Epithelial cell of esophagus (primary cell): ENCODE data around the gene LIF.

Experiments
- DNase-seq: peaks from one replicate; pipeline ENCODE4 v3.0.0; 2010; ENCODE audit warnings: low read depth
- H3K4me3 ChIP-seq: 2 replicates; pipeline ENCODE4 v1.5.1; 2011; ENCODE audit warnings: mild to moderate bottlenecking, low read length, control low read depth
- CTCF ChIP-seq: IDR thresholded peaks from 2 replicates; pipeline ENCODE4 v1.5.1; 2011; ENCODE audit warnings: low read depth, mild to moderate bottlenecking, low read length, control low read depth, inconsistent platforms; ENCODE audit not compliant: insufficient read depth; ENCODE audit errors: missing control alignments

LIF gene

GRCh38 chr22:30192427-30192826 lies 54.1 kb downstream of the LIF start:
- no peak for DNase-seq
- H3K4me3 ChIP-seq: no peak overlapping the region
- no peak for TF ChIP-seq CTCF

GRCh38 chr22:30191040-30191701 lies 55.4 kb downstream of the LIF start:
- H3K4me3 ChIP-seq: no peak overlapping the region
- TF ChIP-seq CTCF: no peak
- no peak for DNase-seq

GRCh38 chr22:30190574-30190973 lies 56.0 kb downstream of the LIF start:
- no peak for DNase-seq
- H3K4me3 ChIP-seq: no peak overlapping the region
- no peak for TF ChIP-seq CTCF
